Adrenal gland (tissue), 12 donors: Measurements from ENCODE around the gene RGS3. TPM values are rescaled to one million over a fixed set of nuclear protein-coding genes. Genes with fewer than 3 reads are reported as not detected.
A peak's percentile ranks its signal among the peaks of the same experiment; 100 is the strongest.

Experiments used
- DNase-seq, 7 donors: peaks; one replicate each; pipeline ENCODE4 v3.0.0-alpha.2; 2019 to 2020
- H3K27ac ChIP-seq, 5 donors: fragments of 200-600 bp; sonication (generic) in 4 of 5; 1 replicate in 3 of 5; 2 replicates in 2 of 5; pipeline versions ENCODE4 v1.5.1 to v1.8.0; 2016 to 2020; ENCODE audit warnings: mild to moderate bottlenecking in 1 of 5
- H3K27me3 ChIP-seq: fragments of 200-600 bp; 2 replicates; pipeline ENCODE4 v1.8.0; 2021
- H3K36me3 ChIP-seq, 2 donors: fragments of 200-600 bp; replicated peaks in 1 of 2; 1 replicate in 1 of 2; 2 replicates in 1 of 2; pipeline versions ENCODE4 v1.5.1 to v1.8.0; 2018 to 2022
- H3K4me1 ChIP-seq, 2 donors: fragments of 200-600 bp; replicated peaks in 1 of 2; 1 replicate in 1 of 2; 2 replicates in 1 of 2; pipeline versions ENCODE4 v1.5.1 to v1.8.0; 2018 to 2021
- H3K4me3 ChIP-seq, 4 donors: fragments of 200-600 bp; sonication (generic) in 3 of 4; one replicate each; pipeline ENCODE4 v1.5.1; 2016 to 2018
- H3K9me3 ChIP-seq, 3 donors: fragments of 200-600 bp; sonication (generic) in 1 of 3; replicated peaks in 1 of 3; 1 replicate in 2 of 3; 2 replicates in 1 of 3; pipeline versions ENCODE4 v1.5.1 to v1.8.0; 2016 to 2021
- POLR2A ChIP-seq, 2 donors: fragments of 450-650 bp; IDR thresholded peaks; one replicate each; pipeline ENCODE4 v1.6.1; 2017; ENCODE audit warnings: antibody characterized with exemption in 2 of 2, mild to moderate bottlenecking in 2 of 2, moderate library complexity in 1 of 2
- WGBS, 4 donors: extraction: QIAGEN DNeasy Blood & Tissue Kit in 2 of 4; methylation state at CpG; one replicate each; pipeline versions ENCODE4 v1.1.5 to v1.1.7; 2013 to 2017; 5-methylcytosine and 5-hydroxymethylcytosine counted together
- intact Hi-C, 2 donors: fragments of 100-400 bp; cut with DNase I; formaldehyde crosslinking; loops; one replicate each; pipeline versions ENCODE4 v1.14.1 to v1.15.0; 2022 to 2023
- polyA plus RNA-seq, 3 donors: library from polyadenylated mRNA; stranded (reverse); fragments of 200-250 nt in 2 of 3; fragments of 350-450 nt in 1 of 3; fragmentation: Illumina TruSeq in 1 of 3; extraction: RNeasy Lipid Tissue Mini Kit (QIAGEN cat#74804) in 1 of 3; gene quantifications; one replicate each; pipeline ENCODE4 v1.2.3, GENCODE V29; 2013 to 2014
- total RNA-seq, 9 donors: library from RNA; depleted of rRNA in 4 of 9; stranded (reverse); fragments of >200 nt in 4 of 9; fragments of 120-200 nt in 1 of 9; fragmentation: NEBNext Ultra II Directional in 1 of 9; extraction: Animal tissue kit (Norgen Biotek cat#: 25700) in 1 of 9; gene quantifications; one replicate each; pipeline versions ENCODE4 v1.1.0 to v1.2.4, GENCODE V29; 2013 to 2023
- TF ChIP-seq, protein P1 (sequence below), 6 experiments: fragments of 450-650 bp in 4 of 6; fragments of 200-600 bp in 2 of 6; sonication (generic) in 1 of 6; IDR thresholded peaks; 1 replicate in 5 of 6; 2 replicates in 1 of 6; pipeline versions ENCODE4 v1.5.1 to v1.8.0; 2016 to 2021; ENCODE audit warnings: antibody characterized with exemption in 6 of 6, mild to moderate bottlenecking in 2 of 6, moderate library complexity in 1 of 6
- donor health status: healthy with polysubstance abuse.
- donor health status: Bipolar disorder and iron deficiency.
- donor health status: DM: yes; HTN: yes; CAD: no.
- donor health status: DM: no; HTN: no; CAD: no.
- donor health status: DM: no; HTN: no; CAD: no.
- donor health status: DM: yes; HTN: yes; CAD: no.

The RGS3 gene
- total and polyA plus RNA-seq, 12 donors, result 34.5 to 126 (median 65.6) TPM

- no peaks in the 10 kb centered on the region for H3K9me3 ChIP-seq
- no peaks in the 10 kb centered on the region for H3K4me1 ChIP-seq
- 64 to 68% (median 66%) methylated on average over 10 of the region's 10 CpGs for WGBS, 4 donors
- TF ChIP-seq, protein P1, sequence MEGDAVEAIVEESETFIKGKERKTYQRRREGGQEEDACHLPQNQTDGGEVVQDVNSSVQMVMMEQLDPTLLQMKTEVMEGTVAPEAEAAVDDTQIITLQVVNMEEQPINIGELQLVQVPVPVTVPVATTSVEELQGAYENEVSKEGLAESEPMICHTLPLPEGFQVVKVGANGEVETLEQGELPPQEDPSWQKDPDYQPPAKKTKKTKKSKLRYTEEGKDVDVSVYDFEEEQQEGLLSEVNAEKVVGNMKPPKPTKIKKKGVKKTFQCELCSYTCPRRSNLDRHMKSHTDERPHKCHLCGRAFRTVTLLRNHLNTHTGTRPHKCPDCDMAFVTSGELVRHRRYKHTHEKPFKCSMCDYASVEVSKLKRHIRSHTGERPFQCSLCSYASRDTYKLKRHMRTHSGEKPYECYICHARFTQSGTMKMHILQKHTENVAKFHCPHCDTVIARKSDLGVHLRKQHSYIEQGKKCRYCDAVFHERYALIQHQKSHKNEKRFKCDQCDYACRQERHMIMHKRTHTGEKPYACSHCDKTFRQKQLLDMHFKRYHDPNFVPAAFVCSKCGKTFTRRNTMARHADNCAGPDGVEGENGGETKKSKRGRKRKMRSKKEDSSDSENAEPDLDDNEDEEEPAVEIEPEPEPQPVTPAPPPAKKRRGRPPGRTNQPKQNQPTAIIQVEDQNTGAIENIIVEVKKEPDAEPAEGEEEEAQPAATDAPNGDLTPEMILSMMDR (IDR thresholded peaks at IDR 0.05), result no peak
- TF ChIP-seq POLR2A (IDR thresholded peaks at IDR 0.05), result no peak
- peak in 3 of 7 donors; percentile 1 to 7 (median 6) for DNase-seq
- no peaks in the 10 kb centered on the region for H3K36me3 ChIP-seq
- H3K4me3 ChIP-seq, result no peak overlapping the region
- H3K27me3 ChIP-seq, result no peaks in the 10 kb centered on the region
- H3K27ac ChIP-seq, result no peak overlapping the region
- intact Hi-C loops, result no loop called here
These were observed 171.3 kb downstream of the RGS3 start for GRCh38 chr9:113634596-113635515.

GRCh38 chr9:113635586-113635985, 172.1 kb downstream of the RGS3 start:
- Histone ChIP-seq H3K27ac (no peak overlapping the region), H3K4me3 (no peak overlapping the region), H3K4me1 (no peaks in the 10 kb centered on the region), H3K9me3 (no peaks in the 10 kb centered on the region), H3K36me3 (no peaks in the 10 kb centered on the region), H3K27me3 (no peaks in the 10 kb centered on the region)
- WGBS, 4 donors, result 81 to 95% (median 90%) methylated on average over 5 of the region's 5 CpGs
- TF ChIP-seq POLR2A (IDR thresholded peaks at IDR 0.05), result no peak
- TF ChIP-seq, protein P1 (IDR thresholded peaks at IDR 0.05), result no peak
- intact Hi-C loops, result no loop called here
- DNase-seq, result peak in 3 of 7 donors; percentile 2 to 9 (median 2)

GRCh38 chr9:113636165-113636564, 172.6 kb downstream of the RGS3 start:
- WGBS, 4 donors, result 72 to 80% (median 75%) methylated on average over 7 to 10 of the region's 10 CpGs
- intact Hi-C loops, result no loop called here
- H3K4me1 ChIP-seq, result no peaks in the 10 kb centered on the region
- no peak overlapping the region for H3K27ac ChIP-seq
- no peaks in the 10 kb centered on the region for H3K36me3 ChIP-seq
- H3K27me3 ChIP-seq, result no peaks in the 10 kb centered on the region
- H3K4me3 ChIP-seq, result no peak overlapping the region
- TF ChIP-seq, protein P1 (IDR thresholded peaks at IDR 0.05), result no peak
- no peak for TF ChIP-seq POLR2A (IDR thresholded peaks at IDR 0.05)
- H3K9me3 ChIP-seq, result no peaks in the 10 kb centered on the region
- DNase-seq, result peak in 3 of 7 donors; percentile 1 to 5 (median 4)

GRCh38 chr9:113636693-113637092, 173.2 kb downstream of the RGS3 start:
- Histone ChIP-seq H3K36me3 (no peaks in the 10 kb centered on the region), H3K9me3 (no peaks in the 10 kb centered on the region), H3K4me1 (no peaks in the 10 kb centered on the region), H3K4me3 (no peak overlapping the region), H3K27ac (no peak overlapping the region), H3K27me3 (no peaks in the 10 kb centered on the region)
- no peak for TF ChIP-seq POLR2A (IDR thresholded peaks at IDR 0.05)
- TF ChIP-seq, protein P1 (IDR thresholded peaks at IDR 0.05), result no peak
- WGBS, 4 donors, result 74 to 94% (median 82%) methylated on average over 6 of the region's 6 CpGs
- peak in 1 of 7 donors; percentile 0 for DNase-seq
- intact Hi-C loops, result no loop called here
